CD14-positive monocyte (primary cell): ENCODE results near the gene NDST3. TPM values are rescaled to one million over a fixed set of nuclear protein-coding genes. Genes with fewer than 3 reads are reported as not detected.

Experiments used
- DNase-seq, 3 donors: peaks; one replicate each; pipeline ENCODE4 v3.0.0-alpha.2; 2011 to 2022
- H2AFZ ChIP-seq: 2 replicates; pipeline ENCODE4 v1.6.0; 2012; ENCODE audit warnings: mild to moderate bottlenecking, low read depth, low read length, inconsistent platforms; ENCODE audit not compliant: insufficient read depth, poor library complexity, severe bottlenecking
- H3K27ac ChIP-seq, 2 donors: 1 replicate in 1 of 2; 2 replicates in 1 of 2; pipeline ENCODE4 v1.5.1; 2012 to 2013; ENCODE audit warnings: low read length in 2 of 2, control low read depth in 1 of 2, inconsistent platforms in 1 of 2, low read depth in 1 of 2, mild to moderate bottlenecking in 1 of 2
- H3K27me3 ChIP-seq, 2 donors: one replicate each; pipeline versions ENCODE4 v1.6.0 to v1.6.1; 2011 to 2013; ENCODE audit warnings: low read length in 2 of 2; ENCODE audit not compliant: control insufficient read depth in 2 of 2, insufficient read depth in 2 of 2
- H3K36me3 ChIP-seq, 2 donors: replicated peaks in 1 of 2; 1 replicate in 1 of 2; 2 replicates in 1 of 2; pipeline versions ENCODE4 v1.5.1 to v1.6.1; 2012 to 2013; ENCODE audit warnings: low read length in 2 of 2, control low read depth in 1 of 2, inconsistent platforms in 1 of 2, mild to moderate bottlenecking in 1 of 2; ENCODE audit not compliant: insufficient read depth in 2 of 2, control insufficient read depth in 1 of 2
- H3K4me1 ChIP-seq, 2 donors: 1 replicate in 1 of 2; 2 replicates in 1 of 2; pipeline versions ENCODE4 v1.5.1 to v1.6.1; 2012 to 2013; ENCODE audit warnings: low read length in 2 of 2, control low read depth in 1 of 2, inconsistent platforms in 1 of 2, mild to moderate bottlenecking in 1 of 2, moderate library complexity in 1 of 2; ENCODE audit not compliant: insufficient read depth in 2 of 2, control insufficient read depth in 1 of 2
- H3K4me2 ChIP-seq: replicated peaks from 2 replicates; pipeline ENCODE3; 2012; ENCODE audit warnings: low read length, moderate library complexity, mild to moderate bottlenecking; ENCODE audit not compliant: poor library complexity, severe bottlenecking; ENCODE audit errors: extremely low read depth
- H3K4me3 ChIP-seq, 3 experiments: fragments of 200-600 bp in 1 of 3; sonication (generic) in 1 of 3; replicated peaks in 1 of 3; 1 replicate in 2 of 3; 2 replicates in 1 of 3; pipeline ENCODE4 v1.5.1; 2011 to 2013; ENCODE audit warnings: low read length in 3 of 3, mild to moderate bottlenecking in 3 of 3, control low read depth in 2 of 3, low read depth in 2 of 3, inconsistent platforms in 1 of 3, moderate library complexity in 1 of 3
- H3K79me2 ChIP-seq: 2 replicates; pipeline ENCODE4 v1.6.0; 2012; ENCODE audit warnings: mild to moderate bottlenecking, control low read depth, inconsistent platforms, low read length, moderate library complexity; ENCODE audit not compliant: insufficient read depth
- H3K9ac ChIP-seq: 2 replicates; pipeline ENCODE4 v1.6.0; 2017; ENCODE audit warnings: low read length, mild to moderate bottlenecking; ENCODE audit not compliant: insufficient read depth, poor library complexity, severe bottlenecking
- H3K9me3 ChIP-seq, 2 donors: replicated peaks in 1 of 2; 1 replicate in 1 of 2; 2 replicates in 1 of 2; pipeline versions ENCODE4 v1.5.1 to v1.6.1; 2012 to 2013; ENCODE audit warnings: low read length in 2 of 2, control low read depth in 1 of 2; ENCODE audit not compliant: control insufficient read depth in 1 of 2, insufficient read depth in 1 of 2
- H4K20me1 ChIP-seq: 2 replicates; pipeline ENCODE4 v1.6.0; 2012; ENCODE audit warnings: mild to moderate bottlenecking, low read length, control low read depth, moderate library complexity; ENCODE audit not compliant: insufficient read depth
- H3K27ac Mint-ChIP-seq, 7 donors: one replicate each; pipeline ENCODE4 v1.8.0; 2020; ENCODE audit warnings: mild to moderate bottlenecking in 7 of 7, mixed read lengths in 7 of 7, moderate library complexity in 6 of 7, inconsistent platforms in 2 of 7
- H3K27me3 Mint-ChIP-seq, 3 donors: one replicate each; pipeline ENCODE4 v1.8.0; 2021 to 2022; ENCODE audit warnings: low read depth in 3 of 3, mild to moderate bottlenecking in 3 of 3, mixed read lengths in 3 of 3, moderate library complexity in 3 of 3, inconsistent platforms in 1 of 3
- H3K36me3 Mint-ChIP-seq, 2 donors: one replicate each; pipeline ENCODE4 v1.8.0; 2020; ENCODE audit warnings: mixed read lengths in 2 of 2, inconsistent platforms in 1 of 2, mild to moderate bottlenecking in 1 of 2
- H3K4me1 Mint-ChIP-seq: one replicate; pipeline ENCODE4 v1.8.0; 2020; ENCODE audit warnings: mild to moderate bottlenecking, mixed read lengths
- H3K4me3 Mint-ChIP-seq, 2 donors: one replicate each; pipeline ENCODE4 v1.8.0; 2020; ENCODE audit warnings: mild to moderate bottlenecking in 2 of 2, mixed read lengths in 2 of 2, moderate library complexity in 1 of 2
- H3K9me3 Mint-ChIP-seq, 7 donors: one replicate each; pipeline ENCODE4 v1.8.0; 2020 to 2022; ENCODE audit warnings: mixed read lengths in 7 of 7, mild to moderate bottlenecking in 6 of 7, moderate library complexity in 6 of 7, inconsistent platforms in 2 of 7
- CTCF ChIP-seq: fragments of 200-600 bp; IDR thresholded peaks from one replicate; pipeline ENCODE4 v1.8.0; 2022; ENCODE audit warnings: antibody characterized with exemption, mild to moderate bottlenecking
- WGBS: methylation state at CpG from one replicate; pipeline ENCODE4 v1.1.5; 2013; ENCODE audit warnings: missing lambda C conversion rate; ENCODE audit not compliant: insufficient coverage; 5-methylcytosine and 5-hydroxymethylcytosine counted together
- intact Hi-C, 2 donors: fragments of 100-400 bp; cut with micrococcal nuclease; formaldehyde crosslinking; loops; one replicate each; pipeline versions ENCODE4 v1.15.0 to v1.15.1; 2023
- polyA plus RNA-seq, 3 donors: library from polyadenylated mRNA; depleted of rRNA in 1 of 3; unstranded in 2 of 3; stranded (reverse) in 1 of 3; fragments of 300-500 nt in 2 of 3; fragments of >200 nt in 1 of 3; fragmentation: Illumina TruSeq in 2 of 3; gene quantifications; 1 replicate in 2 of 3; 2 replicates in 1 of 3; pipeline ENCODE4 v1.2.3, GENCODE V29; 2012 to 2021

The NDST3 gene
- polyA plus RNA-seq, 3 donors: not detected

DNA sequence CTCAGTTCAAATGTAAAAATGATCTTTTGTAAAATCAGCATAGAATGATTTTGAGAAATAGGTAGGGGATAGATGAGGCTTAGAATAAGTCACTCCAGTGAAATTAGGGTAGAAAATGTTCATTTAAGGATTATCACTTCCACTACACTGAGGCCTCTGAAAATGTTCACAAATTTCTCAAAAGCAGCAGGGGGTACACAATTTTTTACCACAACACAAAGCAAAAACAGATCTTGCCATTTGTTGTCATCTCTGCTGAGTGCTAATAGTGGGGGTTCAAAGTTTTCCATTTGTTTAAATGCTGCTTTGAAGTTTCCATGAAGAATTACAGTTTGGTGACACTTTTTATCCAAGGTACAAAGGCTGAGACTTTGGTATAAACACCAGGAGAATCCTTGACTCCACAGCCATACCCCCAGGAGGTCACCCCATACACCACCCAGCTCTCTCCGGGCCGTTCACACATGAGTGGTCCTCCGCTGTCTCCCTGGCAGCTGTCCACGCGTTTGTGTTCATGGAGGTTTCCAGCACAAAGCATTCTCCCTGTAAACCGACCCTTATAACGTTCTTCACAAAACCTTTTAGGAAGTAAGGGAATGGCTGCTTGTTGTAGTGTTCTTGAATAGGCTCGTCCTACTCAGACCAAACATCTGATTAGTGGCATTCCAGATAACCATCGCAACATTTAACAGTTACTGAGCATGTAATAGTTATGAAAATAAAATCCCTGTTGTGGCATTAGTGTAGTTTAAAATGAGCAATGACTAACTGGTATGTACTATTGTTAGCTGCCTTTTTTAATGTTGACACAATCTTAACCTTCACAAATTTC lies 247.5 kb downstream of the NDST3 start:
- H3K27me3 Mint-ChIP-seq: peaks cover 0 to 1% (median 0%) of the 10 kb centered on the region in 3 donors
- peaks cover 16% of the 10 kb centered on the region for H3K79me2 ChIP-seq
- intact Hi-C loops: loop anchor here in 1 of 2 donors (5.0 kb wide), 1 partner anchor 70 kb away; the partner anchor contains the start of gene PRSS12
- H3K9me3 ChIP-seq: no peaks in the 10 kb centered on the region
- H3K36me3 ChIP-seq: peaks cover 0 to 3% of the 10 kb centered on the region in 2 donors
- WGBS: no CpG with 5 or more reads among the region's 9 CpGs
- no peak overlapping the region for H3K27ac ChIP-seq
- H3K4me1 Mint-ChIP-seq: peaks cover 42% of the 10 kb centered on the region
- peaks cover 28 to 33% of the 10 kb centered on the region in 2 donors for H3K4me1 ChIP-seq
- no peak for DNase-seq
- H3K4me2 ChIP-seq: no peak overlapping the region
- no peak overlapping the region for H3K9ac ChIP-seq
- no peak overlapping the region for H2AFZ ChIP-seq
- H3K4me3 ChIP-seq: no peak overlapping the region
- TF ChIP-seq CTCF: no peak
- H3K36me3 Mint-ChIP-seq: peaks cover 6 to 7% of the 10 kb centered on the region in 2 donors
- H3K27me3 ChIP-seq: no peaks in the 10 kb centered on the region
- H4K20me1 ChIP-seq: no peaks in the 10 kb centered on the region
- peak overlapping the region in 1 of 7 donors; percentile 15 for H3K27ac Mint-ChIP-seq
- peaks cover 0 to 2% (median 2%) of the 10 kb centered on the region in 7 donors for H3K9me3 Mint-ChIP-seq
- no peak overlapping the region for H3K4me3 Mint-ChIP-seq

DNA sequence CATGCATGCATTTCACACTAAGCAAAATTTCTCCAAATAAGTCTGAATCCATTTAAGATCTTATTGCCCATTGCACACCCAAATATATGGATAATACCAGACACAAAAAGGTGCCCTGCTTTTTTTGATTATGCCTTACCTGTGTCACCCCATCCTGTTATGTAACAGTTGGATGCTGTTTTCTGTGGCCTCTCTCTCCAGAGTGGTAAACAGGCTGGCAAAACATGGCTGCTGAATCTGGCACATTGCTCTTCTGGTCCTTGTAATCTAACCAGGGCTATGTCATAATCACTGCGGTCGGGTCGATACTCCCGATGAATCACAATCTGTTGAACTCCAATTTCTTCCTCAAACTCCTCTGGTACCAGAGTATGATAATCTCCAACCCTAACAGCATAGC lies 248.4 kb downstream of the NDST3 start:
- Histone ChIP-seq H2AFZ (no peak overlapping the region), H3K36me3 (peaks cover 0 to 3% of the 10 kb centered on the region in 2 donors), H3K4me2 (no peak overlapping the region), H3K9ac (no peak overlapping the region), H3K4me3 (no peak overlapping the region), H3K27ac (no peak overlapping the region), H3K79me2 (peaks cover 16% of the 10 kb centered on the region), H3K4me1 (peaks cover 28 to 32% of the 10 kb centered on the region in 2 donors), H4K20me1 (no peaks in the 10 kb centered on the region), H3K27me3 (no peaks in the 10 kb centered on the region), H3K9me3 (no peaks in the 10 kb centered on the region)
- Mint-ChIP-seq H3K4me1 (peaks cover 40% of the 10 kb centered on the region), H3K9me3 (peaks cover 0 to 2% (median 2%) of the 10 kb centered on the region in 7 donors), H3K4me3 (no peak overlapping the region), H3K36me3 (peaks cover 6 to 7% of the 10 kb centered on the region in 2 donors), H3K27me3 (peaks cover 0 to 1% (median 0%) of the 10 kb centered on the region in 3 donors), H3K27ac (peak overlapping the region in 3 of 7 donors; percentile 4 to 74 (median 19))
- WGBS: 20% methylated on average over 2 of the region's 4 CpGs
- peak; percentile 18 to 52 (median 18) for DNase-seq
- intact Hi-C loops: loop anchor here in 1 of 2 donors (5.0 kb wide), 1 partner anchor 70 kb away; the partner anchor contains the start of gene PRSS12
- no peak for TF ChIP-seq CTCF
